ENCODE data around the gene AAMP.
"Not testable (repeated sequence)": the region's sequence is repeated elsewhere in the genome, so short reads cannot be mapped to it uniquely, and the experiment has no call there.

AAMP gene

DNA sequence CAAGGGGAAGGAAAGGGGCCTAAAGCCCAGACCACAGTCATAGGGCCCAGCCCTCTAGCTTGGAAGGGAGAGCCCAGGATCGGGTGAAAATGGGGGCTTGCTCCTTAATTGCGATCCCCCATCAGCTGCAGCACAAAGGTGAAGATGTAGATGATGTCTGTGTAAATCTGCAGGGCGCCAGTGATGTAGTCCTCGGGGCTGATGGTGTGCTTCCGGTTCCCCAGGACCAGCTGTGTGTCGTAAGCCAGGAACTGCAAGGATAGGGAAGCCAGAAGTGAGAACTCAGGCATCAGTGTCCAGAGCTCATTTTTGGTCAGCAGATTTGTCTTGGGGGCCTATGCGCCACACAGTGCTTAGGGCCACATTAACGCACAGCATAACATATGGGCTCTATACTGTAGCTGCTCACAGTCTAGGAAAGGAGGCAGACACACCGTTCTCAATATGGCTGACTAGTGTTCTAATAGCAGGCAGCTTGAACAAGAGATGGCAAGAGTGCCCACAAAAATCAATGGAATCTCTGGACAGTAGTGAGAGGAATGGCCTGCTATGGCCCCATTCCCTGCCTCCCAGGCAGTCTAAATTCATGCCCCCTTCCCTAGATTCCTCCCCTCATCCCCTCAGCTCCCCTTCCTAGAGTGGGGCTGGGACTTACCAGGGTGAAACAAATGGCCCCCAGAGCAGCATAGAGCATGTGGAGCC, 5.6 kb upstream of the AAMP start:
- no peaks in the 10 kb centered on the region for H3K27me3 Mint-ChIP-seq
- H3K4me3 Mint-ChIP-seq, result no peak overlapping the region
- peak overlapping the region; percentile 26 for H3K27ac Mint-ChIP-seq
- H3K9me3 Mint-ChIP-seq, result no peaks in the 10 kb centered on the region
- intact Hi-C loops (cut with micrococcal nuclease), result no loop called here
- peaks cover 94% of the 10 kb centered on the region for H3K36me3 Mint-ChIP-seq (ENCODE audit: low read depth)
- peaks cover 83% of the 10 kb centered on the region for H3K4me1 Mint-ChIP-seq (ENCODE audit: low read depth)

DNA sequence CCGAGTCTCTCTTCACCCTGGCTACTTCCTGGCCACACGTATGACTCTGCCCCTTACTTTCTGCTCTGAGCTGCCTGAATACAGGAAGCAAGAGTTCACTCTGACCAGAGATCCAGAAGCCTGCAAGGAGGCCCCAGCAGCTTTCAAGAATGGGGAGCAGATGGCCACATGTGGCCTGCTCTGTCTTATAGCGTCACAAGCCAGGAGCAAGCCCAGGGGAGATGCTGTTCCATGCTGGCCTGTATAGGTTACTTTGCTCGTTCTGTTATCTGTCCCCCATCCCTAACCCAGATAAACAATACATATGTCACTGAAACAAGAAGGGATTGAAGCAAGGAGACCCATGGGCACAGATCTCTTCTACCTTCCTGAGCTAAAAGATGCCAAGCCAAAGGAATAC, 4.6 kb upstream of the AAMP start:
- intact Hi-C loops (cut with micrococcal nuclease), result loop anchor here (5.0 kb wide), 1 partner anchor 293 kb away; the partner anchor contains the start of genes CNOT9 and USP37
- Mint-ChIP-seq H3K27ac (peak overlapping the region; percentile 26), H3K27me3 (no peaks in the 10 kb centered on the region), H3K9me3 (no peaks in the 10 kb centered on the region), H3K4me1 (ENCODE audit: low read depth) (peaks cover 75% of the 10 kb centered on the region), H3K36me3 (ENCODE audit: low read depth) (peaks cover 94% of the 10 kb centered on the region), H3K4me3 (no peak overlapping the region)

DNA sequence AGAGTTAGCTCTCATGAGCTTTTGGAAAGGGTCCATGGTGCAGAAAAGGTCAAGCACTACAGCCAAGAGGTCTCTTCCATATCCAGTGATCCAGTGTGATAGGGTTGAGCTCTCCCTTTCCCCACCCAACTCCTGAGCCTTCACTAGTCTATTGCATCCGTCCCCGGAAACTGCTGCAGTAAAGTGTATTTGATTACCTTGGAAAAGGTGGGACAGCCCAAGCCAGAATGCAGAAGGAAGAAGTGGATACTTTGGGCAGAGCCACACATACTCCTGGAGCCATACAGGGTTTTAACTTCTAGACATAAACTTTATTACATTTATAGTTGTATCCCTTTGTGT, 3.9 kb upstream of the AAMP start:
- H3K4me1 Mint-ChIP-seq (ENCODE audit: low read depth), result peaks cover 75% of the 10 kb centered on the region
- no peaks in the 10 kb centered on the region for H3K9me3 Mint-ChIP-seq
- H3K27me3 Mint-ChIP-seq, result no peaks in the 10 kb centered on the region
- intact Hi-C loops (cut with micrococcal nuclease), result loop anchor here (2.0 to 5.0 kb wide), 2 partner anchors 13 to 293 kb away; partner anchors contain the start of genes CNOT9 and USP37
- H3K27ac Mint-ChIP-seq, result no peak overlapping the region
- no peak overlapping the region for H3K4me3 Mint-ChIP-seq
- H3K36me3 Mint-ChIP-seq (ENCODE audit: low read depth), result peaks cover 94% of the 10 kb centered on the region

DNA sequence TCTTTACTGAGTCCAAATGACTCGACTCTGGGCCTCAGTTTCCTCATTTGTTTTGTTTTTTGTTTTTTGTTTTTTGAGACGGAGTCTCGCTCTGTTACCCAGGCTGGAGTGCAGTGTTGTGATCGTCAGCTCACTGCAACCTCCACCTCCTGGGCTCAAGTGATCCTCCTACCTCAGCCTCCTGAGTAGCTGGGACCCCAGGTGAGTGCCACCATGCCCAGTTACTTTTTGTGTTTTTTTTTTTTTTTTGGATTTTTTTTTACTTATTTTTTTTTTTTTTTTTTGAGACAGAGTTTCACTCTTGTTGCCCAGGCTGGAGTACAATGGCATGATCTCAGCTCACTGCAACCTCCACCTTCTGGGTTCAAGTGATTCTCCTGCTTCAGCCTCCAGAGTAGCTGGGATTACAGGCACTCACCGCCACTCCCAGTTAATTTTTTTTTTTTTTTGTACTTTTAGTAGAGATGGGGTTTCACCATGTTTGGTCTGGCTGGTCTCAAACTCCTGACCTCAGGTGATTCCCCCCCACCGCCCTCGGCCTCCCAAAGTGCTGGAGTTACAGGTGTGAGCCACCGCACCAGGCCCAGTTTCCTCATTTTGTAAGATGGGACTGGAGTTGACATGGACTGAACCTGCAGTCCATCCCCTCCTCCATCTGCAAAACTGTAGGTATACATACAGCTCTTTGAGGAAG, 3.4 kb upstream of the AAMP start:
- intact Hi-C loops (cut with micrococcal nuclease), result loop anchor here (2.0 to 5.0 kb wide), 2 partner anchors 13 to 294 kb away; partner anchors contain the start of genes CNOT9 and USP37
- H3K9me3 Mint-ChIP-seq, H3K27ac Mint-ChIP-seq, H3K4me3 Mint-ChIP-seq, H3K27me3 Mint-ChIP-seq: not testable (repeated sequence)
- Mint-ChIP-seq H3K36me3 (ENCODE audit: low read depth) (peaks cover 91% of the 10 kb centered on the region), H3K4me1 (ENCODE audit: low read depth) (peaks cover 72% of the 10 kb centered on the region)

DNA sequence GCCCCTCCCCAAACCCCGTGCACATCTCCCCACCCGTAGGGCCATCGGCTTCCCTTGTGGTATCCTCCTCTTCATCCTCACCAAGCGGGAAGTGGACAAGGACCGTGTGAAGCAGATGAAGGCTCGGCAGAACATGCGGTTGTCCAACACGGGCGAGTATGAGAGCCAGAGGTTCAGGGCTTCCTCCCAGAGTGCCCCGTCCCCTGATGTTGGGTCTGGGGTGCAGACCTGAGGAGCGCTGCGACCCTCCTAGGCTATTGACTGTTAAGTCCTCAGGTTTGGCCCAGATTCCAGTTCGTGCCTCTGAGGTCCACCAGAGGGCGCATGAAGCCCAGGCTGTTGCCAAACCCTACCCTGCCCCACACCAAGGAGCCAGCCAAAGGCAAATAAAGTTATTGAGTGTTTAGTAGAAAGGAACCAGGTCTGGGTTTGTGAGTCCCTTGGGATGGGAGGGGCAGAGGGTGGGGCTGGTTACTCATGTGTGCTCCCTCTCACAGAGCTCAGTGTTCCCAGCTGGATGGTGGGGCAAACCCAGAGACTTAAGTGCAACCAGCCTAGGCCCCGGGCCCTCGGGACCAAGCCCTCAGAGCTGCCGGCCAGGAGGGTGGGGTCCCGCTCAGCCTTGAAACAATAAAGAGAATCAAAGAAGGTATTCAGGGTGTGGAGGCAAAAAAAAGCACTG, 2.7 kb upstream of the AAMP start:
- peak overlapping the region; percentile 89 for H3K27ac Mint-ChIP-seq
- H3K27me3 Mint-ChIP-seq, result no peaks in the 10 kb centered on the region
- no peak overlapping the region for H3K4me3 Mint-ChIP-seq
- H3K4me1 Mint-ChIP-seq (ENCODE audit: low read depth), result peaks cover 69% of the 10 kb centered on the region
- H3K36me3 Mint-ChIP-seq (ENCODE audit: low read depth), result peaks cover 88% of the 10 kb centered on the region
- H3K9me3 Mint-ChIP-seq, result no peaks in the 10 kb centered on the region
- intact Hi-C loops (cut with micrococcal nuclease), result loop anchor here (2.0 to 5.0 kb wide), 2 partner anchors 14 to 295 kb away; partner anchors contain the start of genes CNOT9 and USP37

DNA sequence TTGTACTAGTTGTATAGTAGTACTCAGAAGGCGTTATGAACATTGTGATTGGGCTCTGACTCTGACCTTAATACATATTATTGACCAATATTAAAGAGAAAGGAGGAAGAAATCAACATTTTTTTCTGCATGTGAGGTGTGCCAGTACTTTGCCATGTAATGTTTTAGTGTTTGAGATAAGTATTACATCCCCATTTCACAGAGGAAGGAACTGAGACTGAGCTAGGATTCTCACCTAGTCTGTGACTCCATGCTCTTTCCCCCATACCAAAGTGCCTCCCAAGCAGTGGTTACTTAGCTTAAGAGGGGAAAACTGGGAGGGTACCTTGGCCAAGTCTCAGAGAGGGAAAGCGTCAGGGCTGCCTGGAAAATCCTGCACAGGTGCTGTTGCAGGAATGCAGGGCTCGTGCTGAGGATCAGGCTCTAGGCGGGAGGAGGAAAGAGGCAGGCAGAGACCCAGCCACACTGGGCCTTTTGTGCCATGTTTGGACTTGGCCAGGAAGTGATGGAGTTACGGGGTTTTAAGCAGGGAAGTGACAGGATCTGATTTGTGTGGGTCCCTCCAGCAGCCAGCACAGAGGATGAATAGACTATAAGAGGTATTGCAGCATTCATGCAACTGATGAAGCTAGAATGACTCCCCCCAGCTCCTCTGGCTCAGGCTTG, 2.1 kb upstream of the AAMP start:
- Mint-ChIP-seq H3K4me3 (no peak overlapping the region), H3K36me3 (ENCODE audit: low read depth) (peaks cover 88% of the 10 kb centered on the region), H3K27ac (peak overlapping the region; percentile 89), H3K27me3 (no peaks in the 10 kb centered on the region), H3K4me1 (ENCODE audit: low read depth) (peaks cover 69% of the 10 kb centered on the region), H3K9me3 (no peaks in the 10 kb centered on the region)
- intact Hi-C loops (cut with micrococcal nuclease), result loop anchor here (2.0 to 5.0 kb wide), 2 partner anchors 15 to 295 kb away; partner anchors contain the start of genes CNOT9 and USP37

DNA sequence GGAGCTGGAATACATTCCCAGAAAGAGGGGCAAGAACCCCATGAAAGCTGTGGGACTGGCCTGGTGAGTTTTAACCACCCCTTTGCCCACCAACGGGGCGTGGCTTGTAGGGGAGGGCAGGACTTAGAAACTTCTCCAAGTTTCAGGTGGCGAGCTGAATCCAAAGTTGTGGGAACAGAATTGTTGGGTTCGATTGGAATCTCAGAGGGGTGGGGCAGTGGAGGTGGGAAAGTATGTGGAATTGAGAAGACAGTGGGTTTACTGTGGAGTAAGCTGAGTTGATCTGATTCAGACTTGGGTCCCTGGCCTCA, 1.5 kb upstream of the AAMP start:
- Mint-ChIP-seq H3K27ac (peak overlapping the region; percentile 89), H3K9me3 (no peaks in the 10 kb centered on the region), H3K4me1 (ENCODE audit: low read depth) (peaks cover 69% of the 10 kb centered on the region), H3K36me3 (ENCODE audit: low read depth) (peaks cover 88% of the 10 kb centered on the region), H3K4me3 (peak overlapping the region; percentile 85), H3K27me3 (no peaks in the 10 kb centered on the region)
- intact Hi-C loops (cut with micrococcal nuclease), result loop anchor here (5.0 kb wide), 1 partner anchor 296 kb away; the partner anchor contains the start of genes CNOT9 and USP37

DNA sequence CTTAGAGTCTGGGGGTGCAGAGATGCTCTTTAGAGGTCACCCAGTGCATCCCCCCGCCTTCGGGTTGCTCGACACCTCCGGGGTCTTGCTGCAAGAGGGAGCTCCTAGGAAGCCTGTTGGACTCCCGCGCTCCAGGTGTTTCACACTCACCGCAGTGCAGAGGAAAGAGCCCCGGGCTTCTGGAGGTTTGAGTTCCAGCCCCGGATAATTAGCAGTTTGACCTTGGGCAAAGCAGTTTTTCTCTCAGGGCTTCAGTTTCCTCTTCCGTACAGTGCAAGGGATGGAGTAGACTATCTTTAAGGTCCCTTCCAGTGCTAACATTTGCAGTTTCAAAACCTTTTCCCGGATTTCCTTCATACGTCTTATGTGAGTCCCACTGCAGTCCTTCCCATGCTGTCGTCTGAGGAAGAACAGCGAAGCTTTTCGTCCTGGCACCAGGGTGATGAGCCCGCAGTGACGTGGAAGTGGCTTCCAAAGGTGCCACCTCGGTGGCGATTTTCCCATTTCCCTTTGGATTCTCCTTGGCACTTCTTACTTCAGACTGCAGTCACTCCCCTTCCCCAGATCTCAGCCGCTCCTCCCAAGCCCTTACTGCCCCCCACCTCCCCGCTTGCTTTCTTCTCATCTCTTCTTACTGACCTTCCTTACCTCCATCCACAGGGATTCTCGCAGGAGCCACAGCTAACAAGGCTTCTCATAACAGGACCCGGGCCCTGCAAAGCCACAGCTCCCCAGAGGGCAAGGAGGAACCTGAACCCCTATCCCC, 967 bp upstream of the AAMP start:
- Mint-ChIP-seq H3K27me3 (no peaks in the 10 kb centered on the region), H3K4me1 (ENCODE audit: low read depth) (peaks cover 69% of the 10 kb centered on the region), H3K9me3 (no peaks in the 10 kb centered on the region), H3K4me3 (peak overlapping the region; percentile 85), H3K27ac (peak overlapping the region; percentile 89), H3K36me3 (ENCODE audit: low read depth) (peaks cover 88% of the 10 kb centered on the region)
- intact Hi-C loops (cut with micrococcal nuclease), result loop anchor here (1.0 to 5.0 kb wide), 2 partner anchors 128 to 296 kb away; partner anchors contain the start of genes CNOT9, CTDSP1 and USP37

DNA sequence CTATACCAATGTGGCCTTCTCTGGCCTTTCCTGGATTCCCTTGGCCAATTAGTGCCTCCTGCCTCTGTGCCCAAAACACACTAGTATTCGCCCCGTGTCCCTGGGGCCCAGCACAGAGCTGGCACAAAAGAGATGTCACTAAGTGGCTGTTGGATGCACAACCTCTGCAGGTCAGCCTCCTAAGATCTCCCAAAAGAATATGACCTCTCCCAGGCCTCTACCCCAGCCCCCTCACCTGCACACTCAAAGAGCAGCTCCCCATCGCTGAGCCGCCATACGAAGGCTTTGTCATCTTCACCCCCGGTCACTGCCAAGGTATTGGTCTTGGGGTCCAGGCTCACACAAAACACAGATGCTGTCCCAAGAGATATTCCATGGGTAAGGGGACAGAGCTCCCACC, 2.7 kb downstream of the AAMP start:
- H3K27me3 Mint-ChIP-seq, result no peaks in the 10 kb centered on the region
- peaks cover 86% of the 10 kb centered on the region for H3K36me3 Mint-ChIP-seq (ENCODE audit: low read depth)
- intact Hi-C loops (cut with micrococcal nuclease), result no loop called here
- no peaks in the 10 kb centered on the region for H3K9me3 Mint-ChIP-seq
- H3K4me3 Mint-ChIP-seq, result no peak overlapping the region
- no peak overlapping the region for H3K27ac Mint-ChIP-seq
- peaks cover 82% of the 10 kb centered on the region for H3K4me1 Mint-ChIP-seq (ENCODE audit: low read depth)

DNA sequence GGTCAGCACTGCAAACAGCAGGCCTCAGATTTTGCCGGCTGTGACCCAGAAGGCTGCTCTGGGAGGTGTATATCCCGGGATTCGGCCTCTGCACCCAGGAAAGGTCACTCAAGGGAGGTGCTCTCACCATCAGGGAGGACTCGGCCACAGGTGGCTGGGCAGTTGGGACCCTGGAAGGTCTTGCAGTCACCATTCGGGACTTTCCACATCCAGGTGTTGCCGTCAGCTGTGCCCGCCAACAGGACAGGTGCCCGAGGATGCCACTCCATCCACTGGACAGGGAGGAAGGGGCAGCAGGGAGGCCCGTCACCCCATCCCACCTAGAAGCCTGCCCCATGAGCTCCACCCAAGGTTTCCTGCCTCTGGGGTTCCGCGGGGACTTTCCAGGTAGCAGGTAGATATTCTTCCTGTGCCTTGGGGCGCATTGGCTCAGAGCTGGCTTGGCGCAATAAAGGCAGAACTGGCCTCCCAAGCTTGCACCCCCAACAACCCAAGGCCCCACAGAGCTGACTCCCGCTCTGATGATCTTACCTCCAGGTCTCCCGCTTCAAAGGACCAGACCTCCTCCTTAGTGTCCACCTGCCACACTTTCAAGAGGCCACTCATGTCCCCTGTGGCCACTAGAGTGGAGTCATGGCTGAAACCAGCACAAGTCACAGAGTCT, 3.5 kb downstream of the AAMP start:
- no peaks in the 10 kb centered on the region for H3K9me3 Mint-ChIP-seq
- intact Hi-C loops (cut with micrococcal nuclease), result no loop called here

DNA sequence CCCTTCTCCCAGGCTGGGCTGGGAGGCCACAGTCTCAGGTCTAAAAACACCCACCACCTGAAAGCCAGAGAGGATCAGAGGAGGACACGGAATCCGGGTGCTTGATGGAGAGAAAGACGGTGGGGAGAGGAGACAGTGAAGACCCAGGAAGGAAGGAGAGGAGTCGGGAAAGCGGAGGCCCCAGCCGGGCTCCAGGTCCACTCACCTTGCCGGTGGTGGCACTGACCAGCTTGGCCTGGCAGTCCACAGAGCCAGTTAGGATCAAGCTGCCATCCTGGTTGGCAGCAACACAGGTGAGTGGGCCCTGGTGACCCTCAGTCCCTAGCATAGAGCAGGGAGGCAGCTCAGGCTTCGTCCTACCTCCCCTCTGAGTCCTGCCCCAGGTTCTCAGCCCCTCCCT, 4.3 kb downstream of the AAMP start:
- H3K4me3 Mint-ChIP-seq, result no peak overlapping the region
- H3K9me3 Mint-ChIP-seq, result no peaks in the 10 kb centered on the region
- intact Hi-C loops (cut with micrococcal nuclease), result no loop called here
- H3K4me1 Mint-ChIP-seq (ENCODE audit: low read depth), result peaks cover 82% of the 10 kb centered on the region
- peaks cover 76% of the 10 kb centered on the region for H3K36me3 Mint-ChIP-seq (ENCODE audit: low read depth)
- H3K27me3 Mint-ChIP-seq, result no peaks in the 10 kb centered on the region
- peak overlapping the region; percentile 77 for H3K27ac Mint-ChIP-seq

More for the DNA sequence above, 3.5 kb downstream of the AAMP start:
- no peak overlapping the region for H3K4me3 Mint-ChIP-seq
- H3K27me3 Mint-ChIP-seq, result no peaks in the 10 kb centered on the region
- H3K4me1 Mint-ChIP-seq (ENCODE audit: low read depth), result peaks cover 82% of the 10 kb centered on the region
- peaks cover 78% of the 10 kb centered on the region for H3K36me3 Mint-ChIP-seq (ENCODE audit: low read depth)
- peak overlapping the region; percentile 77 for H3K27ac Mint-ChIP-seq

DNA sequence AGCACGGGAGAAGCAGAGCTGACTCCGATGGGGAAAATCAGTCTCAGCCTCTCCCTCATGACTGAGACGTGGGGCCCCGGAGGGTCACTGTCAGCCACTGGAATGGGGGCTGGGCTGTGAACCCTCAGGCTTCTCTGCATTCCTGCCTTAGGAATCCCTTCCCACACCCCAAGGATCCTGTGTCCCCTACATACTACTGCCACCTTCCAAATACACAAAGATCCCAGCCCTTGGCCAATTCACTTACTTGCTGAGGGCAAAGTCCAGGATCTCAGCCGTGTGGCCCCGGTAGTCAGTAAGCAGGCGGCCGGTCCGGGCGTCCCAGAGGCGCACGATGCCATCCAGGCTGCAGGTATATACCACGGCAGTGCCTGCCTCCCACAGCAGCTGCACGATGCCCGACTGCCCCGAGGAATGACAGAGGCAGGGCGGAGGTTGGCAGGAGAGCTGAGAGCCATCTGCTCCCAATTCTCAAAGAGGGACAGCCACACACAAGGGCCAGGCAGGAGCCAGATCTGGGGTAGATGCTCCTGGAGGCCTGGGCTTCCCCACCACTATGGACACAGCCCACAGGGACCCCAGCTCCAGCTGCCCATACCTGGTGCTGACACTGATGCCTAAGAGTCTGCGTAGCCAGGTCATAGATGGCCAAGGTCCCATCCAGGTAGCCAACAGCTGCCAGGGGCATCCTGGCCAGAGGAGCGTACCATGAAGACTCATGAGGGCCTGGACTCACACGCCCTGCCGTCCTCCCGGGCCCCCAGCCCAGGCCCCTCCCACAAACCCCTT, 5.0 kb downstream of the AAMP start:
- Mint-ChIP-seq H3K9me3 (no peaks in the 10 kb centered on the region), H3K27me3 (no peaks in the 10 kb centered on the region), H3K4me1 (ENCODE audit: low read depth) (peaks cover 88% of the 10 kb centered on the region), H3K4me3 (no peak overlapping the region), H3K27ac (peak overlapping the region; percentile 77), H3K36me3 (ENCODE audit: low read depth) (peaks cover 69% of the 10 kb centered on the region)
- intact Hi-C loops (cut with micrococcal nuclease), result no loop called here

Measured in dendritic cell treated with granulocyte-macrophage colony-stimulating factor and Interleukin-4, amounts not matched to agents 40 ng/mL and 50 ng/mL, for 4 days (primary cell).